Osteocyte (in vitro differentiated cells): ENCODE data around the gene KIR2DL3. TPM values are rescaled to one million over a fixed set of nuclear protein-coding genes. Genes with fewer than 3 reads are reported as not detected.
"Not testable (repeated sequence)": the region's sequence is repeated elsewhere in the genome, so short reads cannot be mapped to it uniquely, and the experiment has no call there.

Experiments used
- DNase-seq: peaks from one replicate; pipeline ENCODE4 v3.0.0; 2021; ENCODE audit warnings: mixed read lengths; ENCODE audit not compliant: unreplicated experiment; ENCODE audit errors: extremely low spot score
- H3K27ac Mint-ChIP-seq: one replicate; pipeline ENCODE4 v1.8.0; 2021; ENCODE audit warnings: mild to moderate bottlenecking, mixed read lengths; ENCODE audit not compliant: unreplicated experiment
- H3K27me3 Mint-ChIP-seq: one replicate; pipeline ENCODE4 v1.8.0; 2021; ENCODE audit warnings: mixed read lengths; ENCODE audit not compliant: unreplicated experiment
- H3K36me3 Mint-ChIP-seq: one replicate; pipeline ENCODE4 v1.8.0; 2021; ENCODE audit warnings: mixed read lengths; ENCODE audit not compliant: unreplicated experiment
- H3K4me1 Mint-ChIP-seq: one replicate; pipeline ENCODE4 v1.8.0; 2021; ENCODE audit warnings: mixed read lengths; ENCODE audit not compliant: unreplicated experiment
- H3K4me3 Mint-ChIP-seq: one replicate; pipeline ENCODE4 v1.8.0; 2021; ENCODE audit warnings: mild to moderate bottlenecking, moderate library complexity, mixed read lengths; ENCODE audit not compliant: unreplicated experiment
- H3K9me3 Mint-ChIP-seq: one replicate; pipeline ENCODE4 v1.8.0; 2021; ENCODE audit warnings: mixed read lengths; ENCODE audit not compliant: unreplicated experiment
- CTCF ChIP-seq: fragments of 200-600 bp; sonication (generic); IDR thresholded peaks from 2 replicates; pipeline ENCODE4 v1.5.0; 2021; ENCODE audit warnings: antibody characterized with exemption, mild to moderate bottlenecking, moderate library complexity
- total RNA-seq: library from RNA; stranded (reverse); gene quantifications from 2 replicates; pipeline ENCODE4 v1.2.1, GENCODE V29; 2021

Gene KIR2DL3
- total RNA-seq, 1 donor from 2014 or later = not detected

GRCh38 chr19:54709212-54709948, 28.9 kb upstream of the KIR2DL3 start:
- Mint-ChIP-seq H3K27ac (no peak overlapping the region), H3K9me3 (peaks cover 15% of the 10 kb centered on the region), H3K4me1 (no peaks in the 10 kb centered on the region), H3K27me3 (no peaks in the 10 kb centered on the region), H3K36me3 (no peaks in the 10 kb centered on the region), H3K4me3 (no peak overlapping the region)
- TF ChIP-seq CTCF = no peak
- DNase-seq = peak; percentile 79

GRCh38 chr19:54709956-54710355, 28.4 kb upstream of the KIR2DL3 start:
- not testable (repeated sequence) for H3K36me3 Mint-ChIP-seq, H3K4me1 Mint-ChIP-seq, H3K27ac Mint-ChIP-seq, DNase-seq, H3K4me3 Mint-ChIP-seq, H3K27me3 Mint-ChIP-seq
- peaks cover 10% of the 10 kb centered on the region for H3K9me3 Mint-ChIP-seq

- H3K9me3 Mint-ChIP-seq = peaks cover 70% of the 10 kb centered on the region
- no peaks in the 10 kb centered on the region for H3K27me3 Mint-ChIP-seq
- no peaks in the 10 kb centered on the region for H3K4me1 Mint-ChIP-seq
- no peaks in the 10 kb centered on the region for H3K36me3 Mint-ChIP-seq
- peak; percentile 44 for DNase-seq
- TF ChIP-seq CTCF = no peak
- H3K4me3 Mint-ChIP-seq = no peak within 1 kb of the TSS
- no peak within 1 kb of the TSS for H3K27ac Mint-ChIP-seq
Observed at GRCh38 chr19:54724142-54724541, 14.2 kb upstream of the KIR2DL3 start, which contains the start of gene KIR3DL3. Gene KIR3DL3 (plus strand): TSS chr19:54724442. CDS start chr19:54724497, 55 bp downstream.

GRCh38 chr19:54724644-54725043, 13.7 kb upstream of the KIR2DL3 start:
- no peak for TF ChIP-seq CTCF
- peaks cover 66% of the 10 kb centered on the region for H3K9me3 Mint-ChIP-seq
- H3K4me1 Mint-ChIP-seq = no peaks in the 10 kb centered on the region
- H3K36me3 Mint-ChIP-seq = no peaks in the 10 kb centered on the region
- no peak overlapping the region for H3K4me3 Mint-ChIP-seq
- DNase-seq = peak; percentile 17
- no peaks in the 10 kb centered on the region for H3K27me3 Mint-ChIP-seq
- H3K27ac Mint-ChIP-seq = no peak overlapping the region

GRCh38 chr19:54725321-54725720, 13.0 kb upstream of the KIR2DL3 start:
- Mint-ChIP-seq H3K27me3 (no peaks in the 10 kb centered on the region), H3K4me1 (no peaks in the 10 kb centered on the region), H3K27ac (no peak overlapping the region), H3K36me3 (no peaks in the 10 kb centered on the region), H3K9me3 (peaks cover 60% of the 10 kb centered on the region), H3K4me3 (no peak overlapping the region)
- peak; percentile 80 for DNase-seq
- no peak for TF ChIP-seq CTCF
